ENCODE results near the gene SKAP2. TPM values are rescaled to one million over a fixed set of nuclear protein-coding genes. Genes with fewer than 3 reads are reported as not detected.
A peak's percentile ranks its signal among the peaks of the same experiment; 100 is the strongest.

Gene SKAP2
- total and polyA plus RNA-seq, 2 of the 13 experiments (the other 11 are each of a cell fraction or from before 2014, with no cell fraction given) = 3.6 to 12.9 TPM

- TF ChIP-seq THAP9 (CRISPR knock-in tag; IDR thresholded peaks at IDR 0.05; ENCODE audit: borderline replicate concordance) = no peak
- no peak; the same call in 1 of the 2 replicates for TF ChIP-seq KAT8 (CRISPR knock-in tag; IDR thresholded peaks at IDR 0.05)
- TF ChIP-seq ZBTB8A (CRISPR knock-in tag; IDR thresholded peaks at IDR 0.05; ENCODE audit: borderline replicate concordance, low read depth) = no peak
- no peak for TF ChIP-seq TAF15 (IDR thresholded peaks at IDR 0.05; ENCODE audit: low read depth, low read length, poor library complexity, severe bottlenecking)
- TF ChIP-seq SOX13 (IDR thresholded peaks at IDR 0.05) = no peak
- peak in 1 of 2 experiments; percentile 80; a peak in 2 of 4 replicates for TF ChIP-seq SOX13 (CRISPR knock-in tag; conservative IDR thresholded peaks at IDR 0.05 in 1 of 2, IDR thresholded peaks at IDR 0.05 in 1 of 2)
- peak; percentile 94 for TF ChIP-seq ARID5B (CRISPR knock-in tag; IDR thresholded peaks at IDR 0.05)
- no peak for TF ChIP-seq ZNF883 (CRISPR knock-in tag; IDR thresholded peaks at IDR 0.05; ENCODE audit: not compliant biosample characterization)
- TF ChIP-seq E2F5 (CRISPR knock-in tag; conservative IDR thresholded peaks at IDR 0.05) = no peak
- no peak for TF ChIP-seq BORCS8-MEF2B (CRISPR knock-in tag; IDR thresholded peaks at IDR 0.05)
- no peak for TF ChIP-seq KDM5A (IDR thresholded peaks at IDR 0.05; ENCODE audit: borderline replicate concordance, low read length)
- TF ChIP-seq FOXP4 (CRISPR knock-in tag; IDR thresholded peaks at IDR 0.05) = no peak
- TF ChIP-seq CCAR2 (optimal IDR thresholded peaks at IDR 0.05; ENCODE audit: low read depth, low read length) = no peak
- TF ChIP-seq TARDBP (CRISPR knock-in tag; IDR thresholded peaks at IDR 0.05) = peak; percentile 35; the same call in 1 of the 2 replicates
- no peak for TF ChIP-seq ZNF570 (CRISPR knock-in tag; IDR thresholded peaks at IDR 0.05; ENCODE audit: borderline replicate concordance)
- no peak for TF ChIP-seq NFYB (CRISPR knock-in tag; IDR thresholded peaks at IDR 0.05)
- TF ChIP-seq MXI1 (IDR thresholded peaks at IDR 0.05; ENCODE audit: borderline replicate concordance, low read depth, low read length) = no peak
- no peak for TF ChIP-seq ZNF530 (CRISPR knock-in tag; IDR thresholded peaks at IDR 0.05; ENCODE audit: low read depth)
- TF ChIP-seq ZFP36L2 (CRISPR knock-in tag; IDR thresholded peaks at IDR 0.05) = no peak
Measured at GRCh38 chr7:26688388-26688787, 176.0 kb downstream of the SKAP2 start (continued).
